NCI-H226 (cell line): ENCODE measurements around the gene RANBP17.

Experiments used
- DNase-seq: peaks from one replicate; pipeline ENCODE4 v3.0.0-alpha.2; 2015

RANBP17 gene

DNA sequence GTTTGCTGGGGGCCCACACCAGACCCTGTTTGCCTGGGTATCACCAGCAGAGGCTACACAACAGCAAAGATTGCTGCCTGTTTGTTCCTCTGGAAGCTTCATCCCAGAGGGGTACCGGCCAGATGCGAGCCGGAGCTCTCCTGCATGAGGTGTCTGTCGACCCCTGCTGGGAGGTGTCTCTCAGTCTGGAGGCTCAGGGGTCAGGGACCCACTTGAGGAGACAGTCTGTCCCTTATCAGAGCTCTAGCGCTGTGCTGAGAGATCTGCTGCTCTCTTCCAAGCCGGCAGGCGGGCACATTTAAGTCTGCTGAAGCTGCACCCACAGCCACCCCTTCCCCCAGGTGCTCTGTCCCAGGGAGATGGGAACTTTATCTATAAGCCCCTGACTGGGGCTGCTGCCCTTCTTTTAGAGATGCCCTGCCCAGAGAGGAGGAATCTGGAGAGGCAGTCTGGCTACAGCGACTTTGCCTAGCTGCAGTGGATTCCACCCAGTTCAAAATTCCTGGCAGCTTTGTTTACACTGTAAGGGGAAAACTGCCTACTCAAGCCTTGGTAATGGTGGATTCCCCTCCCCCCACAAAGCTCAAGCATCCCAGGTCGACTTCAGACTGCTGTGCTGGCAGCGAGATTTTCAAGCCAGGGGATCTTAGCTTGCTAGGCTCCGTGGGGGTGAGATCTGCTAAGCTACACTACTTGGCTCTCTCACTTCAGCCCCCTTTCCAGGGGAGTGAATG, 241.2 kb downstream of the RANBP17 start:
- no peak for DNase-seq

DNA sequence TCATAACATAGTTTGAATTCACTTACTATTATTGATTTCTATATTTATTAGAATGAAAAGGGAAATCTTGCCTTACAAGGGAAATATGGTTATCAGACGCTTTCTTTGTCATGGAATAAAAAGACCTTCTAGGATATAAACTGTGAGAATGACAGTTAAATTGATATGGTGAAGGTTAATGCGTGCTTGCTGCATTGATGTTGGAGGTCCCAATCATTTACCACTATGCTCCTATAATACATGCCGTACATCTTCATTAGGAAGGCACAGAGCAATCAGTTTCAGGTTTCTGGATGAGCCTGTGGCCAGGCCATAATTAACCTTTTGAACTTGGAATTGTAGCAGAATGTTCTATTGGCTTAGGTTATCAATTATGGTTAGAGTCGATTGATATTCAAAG, 245.9 kb downstream of the RANBP17 start:
- DNase-seq, result no peak

DNA sequence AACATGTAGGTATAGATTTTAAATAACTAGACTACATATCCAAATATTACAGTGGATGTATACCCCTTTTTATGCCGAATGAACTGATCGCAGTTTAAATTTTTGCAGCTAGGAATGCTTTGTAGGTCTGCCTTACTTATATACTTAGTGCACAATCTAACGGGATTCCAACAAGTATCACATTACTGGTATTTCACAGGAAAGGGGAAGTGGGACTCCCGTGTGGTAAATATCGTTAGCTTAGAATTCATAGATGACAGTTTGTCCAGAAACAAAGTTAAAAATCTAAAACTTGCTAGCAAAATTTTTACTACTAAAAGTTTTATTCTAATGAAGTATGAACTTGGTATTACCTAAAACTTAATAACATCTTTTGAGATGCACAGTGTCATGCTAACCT, 253.7 kb downstream of the RANBP17 start:
- no peak for DNase-seq

DNA sequence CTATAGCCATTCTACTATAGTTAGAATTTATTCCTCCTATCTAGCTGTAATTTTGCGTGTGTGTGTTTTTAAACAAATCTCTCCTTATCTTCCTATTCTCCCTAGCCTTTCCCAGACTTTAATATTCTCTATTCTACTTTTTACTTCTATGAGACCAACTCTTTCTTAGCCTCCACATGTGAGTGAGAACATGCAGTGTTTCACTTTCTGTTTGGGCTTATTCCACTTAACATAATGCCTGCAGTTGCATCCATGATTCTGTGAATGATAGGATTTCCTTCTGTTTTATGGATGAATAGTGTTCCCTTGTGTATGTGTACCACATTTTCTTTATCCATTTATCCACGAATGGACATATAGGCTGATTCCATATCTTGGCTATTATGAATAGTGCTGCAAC, 254.9 kb downstream of the RANBP17 start:
- DNase-seq, result no peak

DNA sequence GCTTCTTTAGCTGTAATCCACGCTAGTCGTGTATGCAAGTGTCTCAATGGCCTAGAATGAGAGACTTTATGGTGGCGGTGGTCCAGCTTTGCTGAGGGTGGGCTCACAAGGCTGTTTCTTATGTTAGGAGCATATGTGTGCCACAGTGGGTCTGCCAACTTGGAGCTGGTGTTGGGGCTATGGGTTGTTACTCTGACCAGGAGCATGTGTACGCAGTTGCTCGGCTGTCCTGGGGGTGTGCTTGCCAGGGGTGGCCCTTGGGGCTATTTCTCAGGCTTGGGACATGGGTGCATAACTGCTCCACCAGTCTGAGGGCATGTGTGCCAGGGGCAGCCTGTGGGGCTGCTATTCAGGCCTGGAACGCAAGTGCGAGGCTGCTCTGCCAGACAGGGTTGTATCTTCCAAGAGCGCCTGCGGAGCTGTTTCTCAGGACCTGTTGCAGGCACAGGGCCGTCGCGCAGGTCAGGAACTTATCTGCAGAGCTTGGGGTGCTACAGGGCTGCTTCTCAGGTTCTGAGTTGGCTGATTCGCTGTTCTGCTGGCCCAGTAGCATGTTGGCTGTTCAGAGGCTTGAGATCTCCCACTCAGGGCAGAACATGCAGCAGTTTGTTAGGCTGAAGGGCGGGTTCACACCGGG, 259.3 kb downstream of the RANBP17 start:
- no peak for DNase-seq

DNA sequence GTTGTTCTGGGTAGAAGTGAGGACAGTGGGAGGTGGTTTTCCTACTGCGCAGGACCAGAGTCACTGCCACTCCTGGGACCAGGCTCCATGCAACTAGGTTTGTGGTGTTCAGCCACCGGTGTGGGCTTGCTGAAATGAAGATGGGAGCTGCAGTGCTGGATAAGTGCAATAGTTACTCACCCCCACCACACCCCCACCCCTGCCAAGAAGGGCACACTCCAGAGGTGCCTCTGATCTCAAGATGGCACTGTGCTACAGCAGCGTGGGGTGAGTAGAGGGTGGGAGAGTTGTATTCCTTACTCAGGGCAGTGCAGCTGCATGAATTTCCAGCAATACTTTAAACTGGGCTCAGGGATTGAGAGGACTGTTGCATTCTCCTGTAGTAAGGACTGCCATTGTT, 259.8 kb downstream of the RANBP17 start:
- no peak for DNase-seq

DNA sequence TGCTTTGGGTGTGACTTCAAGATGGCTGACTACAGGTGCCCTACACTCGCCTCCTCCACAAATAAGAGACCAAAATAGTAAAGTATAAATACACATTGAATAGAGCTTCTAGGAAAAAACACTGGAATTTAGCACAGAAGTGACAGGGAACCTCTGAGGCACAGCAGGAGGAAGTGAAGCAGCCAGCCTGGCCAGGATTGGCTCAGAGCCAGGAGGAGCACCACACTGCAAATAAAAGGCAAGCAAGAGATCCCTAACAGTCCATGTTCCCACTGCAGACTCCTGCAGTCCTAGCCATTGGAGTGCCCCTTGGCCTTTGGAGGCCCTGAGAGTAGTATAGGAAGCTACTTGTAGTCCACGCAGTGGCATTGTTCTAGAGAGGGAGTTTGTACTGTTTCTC, 260.6 kb downstream of the RANBP17 start:
- DNase-seq, result no peak

DNA sequence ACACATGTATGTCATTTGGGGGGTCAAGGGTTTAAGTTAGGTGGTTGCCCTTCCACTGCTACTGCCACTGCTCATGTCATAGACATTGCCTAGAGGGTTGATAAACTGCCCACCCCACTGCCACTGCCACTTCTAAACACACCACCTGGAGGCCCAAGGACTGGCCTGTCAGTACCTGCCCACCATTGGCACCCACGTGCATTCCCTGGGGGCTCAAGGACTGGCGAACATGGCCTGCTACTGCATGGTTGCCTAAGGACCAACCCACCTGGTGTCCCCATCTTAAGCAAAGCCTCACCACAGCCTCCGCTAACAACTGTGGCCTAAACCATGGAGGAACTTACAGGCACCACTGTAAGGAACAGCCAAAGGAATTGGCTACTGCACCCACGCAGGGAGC, 261.6 kb downstream of the RANBP17 start:
- DNase-seq, result no peak

DNA sequence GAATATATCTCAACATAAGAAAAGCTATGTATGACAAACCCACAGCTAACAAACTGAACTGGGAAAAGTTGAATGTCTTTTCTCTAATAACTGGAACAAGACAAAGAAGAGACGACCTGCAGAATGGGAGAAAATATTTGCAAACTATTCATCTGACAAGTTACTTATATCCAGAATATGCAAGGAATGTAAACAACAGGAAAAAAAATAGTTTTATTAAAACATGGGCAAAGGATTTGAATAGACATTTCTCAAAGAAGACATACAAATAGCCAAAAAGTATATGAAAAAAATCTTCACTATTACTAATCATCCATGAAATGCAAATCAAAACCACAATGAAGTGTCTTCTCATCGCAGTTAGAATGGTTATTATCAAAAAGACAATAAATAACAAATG, 265.5 kb downstream of the RANBP17 start:
- no peak for DNase-seq

DNA sequence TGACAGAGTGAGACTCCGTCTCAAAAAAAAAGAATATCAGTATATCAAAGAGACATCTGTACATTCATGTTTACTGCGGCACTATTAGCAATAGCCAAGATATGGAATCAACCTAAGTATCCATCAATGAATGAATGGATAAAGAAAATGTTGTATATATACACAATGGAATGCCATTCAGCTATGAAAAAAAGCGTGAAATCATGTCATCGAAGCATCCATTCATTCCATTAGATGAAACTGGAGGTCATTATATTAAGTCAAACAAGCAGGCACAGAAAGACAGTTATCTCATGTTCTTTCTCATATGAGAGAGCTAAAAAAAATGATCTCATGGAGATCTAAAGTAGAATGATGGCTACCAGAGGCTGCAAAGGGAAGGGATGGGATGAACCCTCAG, 266.3 kb downstream of the RANBP17 start:
- no peak for DNase-seq

DNA sequence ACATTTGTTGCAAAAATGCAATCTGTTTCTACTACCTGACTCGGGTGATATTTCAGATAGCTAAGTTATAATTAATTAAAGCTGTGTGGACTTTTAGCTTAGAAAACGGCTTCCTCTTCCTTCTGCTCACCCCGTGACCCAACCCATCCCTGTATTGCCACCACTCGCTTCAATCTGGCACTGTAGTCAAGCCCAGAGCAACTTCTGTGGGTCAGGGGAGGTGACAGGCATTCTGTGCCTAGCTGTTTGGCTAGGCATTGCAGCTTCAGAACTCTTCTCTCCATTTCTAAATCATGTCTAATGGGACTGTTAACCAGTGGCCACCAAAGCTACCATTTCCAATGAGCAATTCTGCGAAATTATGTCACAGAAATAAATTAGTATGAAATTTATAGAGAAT, 267.5 kb downstream of the RANBP17 start:
- DNase-seq, result no peak

DNA sequence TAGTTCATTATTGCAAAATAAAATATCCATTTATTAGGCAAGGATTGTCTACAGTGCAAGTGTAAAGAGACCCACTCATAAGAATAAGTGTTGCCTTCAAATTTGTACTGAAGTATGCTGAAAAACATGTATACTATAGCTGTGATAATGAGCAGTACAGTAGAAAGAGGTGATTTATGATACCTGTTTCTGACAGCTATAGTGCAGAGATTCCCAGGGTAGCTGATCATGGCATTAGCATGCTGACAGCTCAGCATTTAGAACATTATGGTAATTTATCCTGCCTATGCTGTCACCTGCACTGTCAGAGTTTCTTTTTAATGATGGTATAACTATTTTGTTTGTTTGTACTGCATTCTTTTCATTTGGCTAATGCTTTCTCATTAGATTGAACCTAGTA, 269.7 kb downstream of the RANBP17 start:
- no peak for DNase-seq

DNA sequence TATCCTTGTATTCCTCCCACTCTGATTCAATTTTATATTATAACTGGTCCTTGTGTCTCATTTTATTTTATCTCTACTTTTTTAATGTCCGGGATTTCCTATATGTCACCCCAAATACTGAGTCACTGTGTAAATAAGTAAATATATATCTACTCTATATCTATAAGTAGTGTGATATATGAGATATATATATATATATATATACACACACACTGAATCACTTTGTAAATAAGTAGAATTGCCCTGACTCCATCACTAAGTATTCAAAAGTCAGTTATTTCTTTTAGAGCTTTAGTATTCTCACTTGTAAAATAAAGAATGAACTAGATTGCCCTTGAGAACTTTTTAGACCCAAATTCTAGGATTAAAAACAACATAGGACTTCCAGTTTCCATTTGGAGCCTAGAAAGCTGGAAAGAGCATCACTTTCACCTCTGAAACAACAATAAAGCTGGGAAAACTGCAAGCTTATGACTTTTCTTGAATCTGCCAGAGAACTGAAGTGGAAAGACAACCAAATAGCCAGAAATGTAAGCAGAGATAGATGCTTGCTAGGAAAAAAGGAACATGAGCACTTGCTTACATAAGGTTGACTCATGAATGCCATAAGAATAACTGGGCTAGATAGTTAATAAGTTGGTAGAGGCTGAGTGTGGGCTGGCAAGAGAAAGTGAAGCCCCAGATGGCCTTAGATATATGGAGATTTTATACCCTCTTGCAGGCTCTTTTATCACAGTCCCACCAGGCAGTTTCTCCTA, 276.1 kb downstream of the RANBP17 start:
- DNase-seq, result no peak

DNA sequence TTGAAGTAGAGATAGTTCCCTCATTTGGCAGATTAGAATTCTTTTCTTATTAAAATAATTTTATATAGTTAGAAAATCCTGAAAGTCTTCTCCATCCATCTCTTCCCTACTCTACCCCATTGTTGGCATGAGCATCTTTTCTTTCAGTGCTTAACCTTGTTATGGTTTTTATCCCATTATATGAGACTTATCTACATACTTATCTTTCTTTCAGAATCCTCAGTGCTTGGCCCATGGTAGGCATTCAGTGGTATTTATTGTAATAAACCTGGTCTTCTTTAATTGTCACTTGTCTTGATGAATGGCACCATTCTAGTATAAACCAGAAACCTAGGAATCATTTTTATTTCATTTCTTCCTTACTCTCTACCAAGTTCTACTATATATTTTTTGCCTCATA, 277.4 kb downstream of the RANBP17 start:
- DNase-seq, result no peak

DNA sequence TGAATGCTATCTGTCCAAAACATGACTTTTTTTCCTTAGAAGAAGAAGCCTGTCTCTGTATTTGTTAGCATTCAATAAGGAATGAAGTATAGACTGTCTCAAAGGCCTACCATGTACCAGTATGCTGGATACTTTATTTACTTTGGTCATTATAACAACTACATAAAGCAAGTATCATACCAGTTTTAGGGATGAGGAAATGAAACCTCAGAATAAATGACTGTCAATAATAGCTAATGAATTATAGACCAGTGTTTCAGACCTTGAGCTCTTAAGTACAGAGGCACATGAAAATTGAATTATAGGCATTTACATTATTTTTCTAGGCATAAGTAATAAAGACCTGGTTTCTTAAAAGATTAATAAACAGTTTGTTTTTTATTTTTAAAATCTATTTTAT, 280.8 kb downstream of the RANBP17 start:
- DNase-seq, result no peak

DNA sequence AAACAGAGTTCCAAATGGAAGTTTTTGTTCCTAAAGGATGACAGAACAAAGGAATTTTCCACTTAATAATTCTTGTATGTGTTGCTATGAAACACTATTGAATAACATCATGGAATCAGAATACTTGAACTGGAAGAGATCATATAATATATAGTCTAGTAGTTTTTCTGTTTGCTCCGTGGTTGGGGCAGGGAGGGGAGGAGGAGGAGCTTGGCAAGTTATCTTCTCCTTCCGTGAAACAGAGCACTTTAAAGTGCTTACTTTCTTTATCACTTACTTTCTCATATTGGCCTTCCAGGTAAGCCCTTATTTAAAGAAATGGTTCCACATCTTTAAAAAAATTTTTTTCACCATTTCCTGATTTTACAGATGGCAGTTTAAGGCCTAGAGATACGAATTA, 281.4 kb downstream of the RANBP17 start:
- no peak for DNase-seq

DNA sequence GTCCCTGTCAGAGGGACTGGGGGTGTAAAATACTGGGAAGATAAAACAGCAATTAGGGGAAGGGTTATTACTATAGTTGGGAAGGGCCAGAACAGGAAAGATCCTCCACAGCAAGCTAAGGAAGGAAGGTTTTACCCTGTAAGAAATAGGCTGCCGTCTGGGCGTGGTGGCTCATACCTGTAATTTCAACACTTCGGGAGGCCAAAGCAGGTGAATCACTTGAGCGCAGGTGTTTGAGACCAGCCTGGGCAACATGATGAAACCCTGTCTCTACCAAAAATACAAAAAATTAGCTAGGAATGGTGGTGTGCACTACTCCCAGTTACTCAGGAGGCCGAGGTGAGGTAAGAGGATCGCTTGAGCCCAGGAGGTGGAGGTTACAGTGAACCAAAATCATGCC, 282.1 kb downstream of the RANBP17 start:
- no peak for DNase-seq

DNA sequence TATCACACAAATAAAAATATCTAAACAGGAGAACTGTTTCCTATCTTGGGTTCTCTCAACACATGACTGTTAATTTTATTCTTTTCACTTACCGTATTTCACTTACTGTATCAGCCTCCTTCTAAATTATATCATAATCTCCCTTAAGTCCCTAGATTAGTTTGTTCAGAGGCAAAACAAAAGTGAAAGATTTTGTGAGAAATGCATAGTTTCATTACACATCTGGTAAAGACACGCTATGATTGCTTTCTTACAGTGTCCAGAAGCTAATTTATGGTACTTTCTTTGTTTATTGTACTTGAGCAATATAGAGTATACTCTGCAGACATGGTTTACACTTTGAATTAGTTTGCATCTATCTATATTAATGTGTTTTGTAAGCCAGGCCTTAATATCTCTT, 287.5 kb downstream of the RANBP17 start:
- no peak for DNase-seq

DNA sequence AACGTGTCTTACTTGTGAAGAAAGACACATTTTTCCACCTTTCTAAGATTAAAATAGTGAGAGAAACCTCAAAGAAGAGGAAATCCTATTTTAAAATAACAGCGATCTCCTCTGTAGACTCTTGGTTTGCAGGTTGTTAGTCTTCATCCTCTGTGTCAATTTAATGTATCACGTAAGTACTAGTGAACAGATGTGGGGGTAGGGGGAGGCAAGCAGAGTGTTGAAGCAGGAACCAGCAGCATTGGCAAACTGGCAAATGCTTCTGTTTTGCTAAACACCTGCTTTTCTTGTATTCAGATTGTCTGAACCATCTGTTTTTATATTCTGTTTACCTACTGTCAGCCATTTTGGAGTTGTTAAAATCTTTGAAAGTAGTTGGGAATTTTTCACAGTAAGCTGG, 288.0 kb downstream of the RANBP17 start:
- no peak for DNase-seq

DNA sequence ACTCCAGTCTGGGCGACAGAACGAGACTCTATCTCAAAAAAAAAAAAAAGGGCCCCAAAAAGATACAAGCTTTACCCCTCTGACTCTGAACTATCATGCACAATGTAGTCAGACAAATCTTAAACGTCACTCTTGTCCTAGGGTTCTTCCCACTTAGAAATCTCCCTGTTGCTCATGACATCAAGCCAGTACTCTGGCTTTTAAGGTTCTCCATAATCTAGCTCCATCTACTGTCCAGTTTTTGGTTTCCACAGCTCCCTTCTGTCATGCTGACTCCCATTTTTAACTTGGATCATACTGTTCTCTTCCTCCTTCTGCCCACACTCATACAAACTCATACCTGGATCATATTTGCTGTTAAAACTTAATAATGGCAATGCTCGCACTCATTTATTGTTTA, 290.6 kb downstream of the RANBP17 start:
- no peak for DNase-seq

DNA sequence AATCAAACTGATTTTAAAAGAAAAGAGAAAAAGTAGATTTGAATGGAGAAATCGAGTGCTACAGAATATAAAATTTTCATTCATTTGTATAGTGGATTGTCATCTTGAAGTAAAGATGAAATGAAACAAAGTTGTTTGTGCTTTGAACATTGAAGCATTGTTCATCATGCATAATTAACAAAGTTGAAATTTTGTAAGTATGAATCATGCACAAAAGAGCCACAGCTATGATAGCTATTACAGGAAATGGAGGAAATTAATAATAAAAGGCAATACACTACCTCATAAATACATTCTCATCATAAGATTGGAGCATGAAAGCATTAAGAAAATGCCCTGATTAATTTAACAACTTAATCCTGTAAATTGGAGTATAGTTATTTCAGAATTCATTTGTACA, 293.8 kb downstream of the RANBP17 start:
- DNase-seq, result no peak

DNA sequence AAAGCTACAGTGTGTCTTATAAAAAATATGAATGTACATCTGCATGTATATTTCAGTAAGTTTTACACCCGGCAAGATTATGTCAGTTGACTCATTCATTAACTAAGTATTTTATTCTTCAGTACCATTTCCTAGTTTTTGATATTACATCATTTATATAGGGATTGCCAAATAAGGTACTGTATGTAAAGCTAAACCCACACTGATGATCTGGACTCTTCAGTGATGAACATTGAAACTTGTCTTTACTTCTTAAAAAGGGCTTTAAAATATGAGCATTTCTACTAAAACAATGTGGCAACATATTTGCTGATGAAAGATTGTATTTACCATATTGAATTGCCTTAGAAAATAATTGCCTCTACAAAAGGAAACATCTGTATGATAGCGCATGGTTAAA, 295.5 kb downstream of the RANBP17 start:
- DNase-seq, result no peak

DNA sequence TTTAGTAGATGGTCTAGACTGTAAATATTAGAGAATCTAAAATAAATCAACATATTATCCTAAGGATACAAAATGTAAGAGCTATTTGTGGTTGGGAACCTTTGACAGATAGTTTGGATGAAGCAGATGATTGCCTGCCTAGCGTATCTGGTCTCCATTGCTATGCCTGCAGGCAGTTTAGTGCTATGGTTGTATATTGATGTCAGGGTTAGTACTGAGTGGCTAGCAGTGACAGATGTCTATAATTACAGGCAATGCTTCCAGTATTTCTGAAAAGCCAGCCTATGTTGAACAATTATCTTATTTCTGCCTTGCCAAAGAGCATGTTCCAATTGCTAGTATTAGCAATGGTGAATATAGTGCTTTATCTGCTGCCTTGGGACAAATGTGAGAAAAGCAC, 296.0 kb downstream of the RANBP17 start:
- DNase-seq, result no peak

DNA sequence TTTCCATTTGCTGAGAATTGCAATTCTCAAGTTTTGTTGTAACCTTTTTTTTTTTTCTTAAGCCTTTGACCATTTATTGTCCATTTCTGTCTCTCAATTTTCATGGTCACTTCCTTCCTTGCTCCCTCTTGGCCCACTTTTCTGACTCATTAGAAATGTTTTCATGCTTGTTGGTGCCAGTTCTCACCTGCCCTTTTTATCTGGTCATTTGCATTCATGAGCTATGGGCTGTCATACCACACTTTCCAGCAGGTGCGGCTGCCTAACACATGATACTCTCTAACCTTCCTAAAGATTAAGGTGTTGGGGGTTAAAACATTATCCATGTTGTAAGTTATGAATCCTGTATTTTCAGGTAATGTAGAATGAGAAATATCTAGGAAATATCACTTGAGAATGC, 296.8 kb downstream of the RANBP17 start:
- no peak for DNase-seq
